NCI-H1417 (cell line): ENCODE data around the gene MITF.

Source experiments
- DNase-seq, 3 experiments: peaks; one replicate each; lab custom pipeline; 2025; lab: John Stamatoyannopoulos, UW

Gene MITF

GRCh38 chr3:69739204-69740102 lies at the start of gene MITF:
TSS of gene MITF (plus strand) at chr3:69739464. CDS start at chr3:69739598, 134 bp downstream.
- DNase-seq, result peak; percentile 80 to 85 (median 82)

GRCh38 chr3:69691860-69692259 lies 47.4 kb upstream of the MITF start:
- DNase-seq, result no peak

GRCh38 chr3:69692761-69693160 lies 46.5 kb upstream of the MITF start:
- no peak for DNase-seq

- peak in 1 of 3 experiments; percentile 46 for DNase-seq
Observed at GRCh38 chr3:69695443-69695842, 43.8 kb upstream of the MITF start.

- DNase-seq, result peak in 1 of 3 experiments; percentile 37
Observed at GRCh38 chr3:69695933-69696332, 43.3 kb upstream of the MITF start.

- no peak for DNase-seq
Observed at GRCh38 chr3:69696367-69696766, 42.9 kb upstream of the MITF start.

- no peak for DNase-seq
Observed at GRCh38 chr3:69697381-69697780, 41.9 kb upstream of the MITF start.

- DNase-seq, result no peak
Observed at GRCh38 chr3:69698728-69699127, 40.5 kb upstream of the MITF start.

- DNase-seq, result no peak
Observed at GRCh38 chr3:69699183-69699582, 40.1 kb upstream of the MITF start.

GRCh38 chr3:69700949-69701348 lies 38.3 kb upstream of the MITF start:
- no peak for DNase-seq

GRCh38 chr3:69710153-69710977 lies 28.9 kb upstream of the MITF start:
- DNase-seq, result no peak

- no peak for DNase-seq
Observed at GRCh38 chr3:69712269-69712668, 27.0 kb upstream of the MITF start.

- DNase-seq, result no peak
Observed at GRCh38 chr3:69712933-69713332, 26.3 kb upstream of the MITF start.

- no peak for DNase-seq
Observed at GRCh38 chr3:69715204-69715603, 24.1 kb upstream of the MITF start.

- DNase-seq, result no peak
Observed at GRCh38 chr3:69716119-69716518, 23.1 kb upstream of the MITF start.

- DNase-seq, result no peak
Observed at GRCh38 chr3:69718866-69719586, 20.2 kb upstream of the MITF start.

GRCh38 chr3:69719587-69720122 lies 19.6 kb upstream of the MITF start:
- DNase-seq, result no peak

GRCh38 chr3:69720824-69721223 lies 18.4 kb upstream of the MITF start:
- DNase-seq, result no peak

GRCh38 chr3:69723389-69723788 lies 15.9 kb upstream of the MITF start:
- no peak for DNase-seq

GRCh38 chr3:69724722-69725435 lies 14.4 kb upstream of the MITF start:
- DNase-seq, result no peak

- no peak for DNase-seq
Observed at GRCh38 chr3:69725994-69726571, 13.2 kb upstream of the MITF start.
